HCT116 (cell line): ENCODE results near the gene NAA15. TPM values are rescaled to one million over a fixed set of nuclear protein-coding genes. Genes with fewer than 3 reads are reported as not detected.

ENCODE experiments used
- ATAC-seq: fragments of 200-7000 bp; cut with Tn5 transposase; 2 replicates; pipeline ENCODE4 v1.9.1; 2020; ENCODE audit warnings: mild to moderate bottlenecking, moderate library complexity
- BruUV-seq: library from RNA; stranded (reverse); fragments of 400-500 nt; replicated peaks from 2 replicates; lab custom pipeline; 2021; lab: Mats Ljungman, UMichigan
- CTCF ChIA-PET: fragments of 300-600 bp; sonication (Branson Sonifier 250); formaldehyde crosslinking; loops from one replicate; lab custom pipeline; 2021; ENCODE audit warnings: antibody characterized with exemption; lab: Charles Lee
- POLR2A ChIA-PET: fragments of 300-600, 350-600 bp; sonication (Branson Sonifier 250); formaldehyde crosslinking; loops from one replicate; lab custom pipeline; 2021; ENCODE audit warnings: antibody characterized with exemption; lab: Charles Lee
- RAD21 ChIA-PET, 2 experiments: fragments of 300-600 bp; sonication (Branson Sonifier 250); formaldehyde crosslinking; loops; one replicate each; lab custom pipeline; 2023; ENCODE audit warnings: low total read pairs in 2 of 2; ENCODE audit not compliant: uncharacterized antibody in 2 of 2, unreplicated experiment in 2 of 2, low non-redundant PET in 1 of 2; lab: Charles Lee
- DNase-seq: peaks from one replicate; pipeline ENCODE4 v3.0.0-alpha.2; 2010; ENCODE audit warnings: low read depth, low spot score
- H2AFZ ChIP-seq: fragments of 200-600 bp; shearing (Covaris generic), sonication (generic); 2 replicates; pipeline ENCODE4 v1.6.1; 2017; ENCODE audit warnings: low read depth, mixed run types, mixed read lengths, antibody characterized with exemption, low read length; ENCODE audit not compliant: poor library complexity, severe bottlenecking
- H3K27ac ChIP-seq: 2 replicates; pipeline ENCODE4 v1.5.1; 2012; ENCODE audit warnings: low read depth, low read length
- H3K27me3 ChIP-seq: fragments of 200-600 bp; sonication (generic); 2 replicates; pipeline ENCODE4 v1.6.1; 2016; ENCODE audit warnings: mixed run types, low read length, mixed read lengths; ENCODE audit not compliant: insufficient read depth
- H3K36me3 ChIP-seq, 2 experiments: fragments of 200-500 bp in 1 of 2; fragments of 200-600 bp in 1 of 2; sonication (Bioruptor generic) in 1 of 2; sonication (generic) in 1 of 2; 2 replicates each; pipeline versions ENCODE4 v1.5.1 to v1.6.1; 2014 to 2016; ENCODE audit warnings: low read length in 2 of 2, inconsistent platforms in 1 of 2, mixed read lengths in 1 of 2, mixed run types in 1 of 2; ENCODE audit not compliant: insufficient read depth in 2 of 2, control insufficient read depth in 1 of 2
- H3K4me1 ChIP-seq, 2 experiments: fragments of 200-600 bp in 1 of 2; sonication (generic) in 1 of 2; 2 replicates each; pipeline versions ENCODE4 v1.5.1 to v1.6.1; 2012 to 2017; ENCODE audit warnings: low read length in 2 of 2, inconsistent platforms in 1 of 2, mild to moderate bottlenecking in 1 of 2, mixed read lengths in 1 of 2, mixed run types in 1 of 2, moderate library complexity in 1 of 2; ENCODE audit not compliant: insufficient read depth in 2 of 2, control insufficient read depth in 1 of 2
- H3K4me2 ChIP-seq: fragments of 200-600 bp; sonication (generic); 2 replicates; pipeline ENCODE4 v1.6.1; 2017; ENCODE audit warnings: mixed run types, low read length, mixed read lengths
- H3K4me3 ChIP-seq, 2 experiments: fragments of 200-600 bp in 1 of 2; sonication (generic) in 1 of 2; replicated peaks in 1 of 2; 2 replicates each; pipeline ENCODE4 v1.5.1; 2011 to 2016; ENCODE audit warnings: low read length in 2 of 2, control low read depth in 1 of 2, low read depth in 1 of 2, mild to moderate bottlenecking in 1 of 2, mixed read lengths in 1 of 2, mixed run types in 1 of 2
- H3K79me2 ChIP-seq: fragments of 200-600 bp; sonication (generic); 2 replicates; pipeline ENCODE4 v1.6.1; 2017; ENCODE audit warnings: mild to moderate bottlenecking, mixed run types, low read length, moderate library complexity, mixed read lengths; ENCODE audit not compliant: insufficient read depth
- H3K9ac ChIP-seq: fragments of 200-600 bp; sonication (generic); 2 replicates; pipeline ENCODE4 v1.6.1; 2016; ENCODE audit warnings: low read length, mixed read lengths
- H3K9me2 ChIP-seq: fragments of 200-600 bp; sonication (generic), shearing (Covaris generic); 2 replicates; pipeline ENCODE4 v1.6.1; 2017; ENCODE audit warnings: mixed run types, mild to moderate bottlenecking, moderate library complexity; ENCODE audit not compliant: insufficient read depth
- H3K9me3 ChIP-seq, 2 experiments: fragments of 200-500 bp in 1 of 2; fragments of 200-600 bp in 1 of 2; sonication (Bioruptor generic) in 1 of 2; sonication (generic) in 1 of 2; 2 replicates each; pipeline ENCODE4 v1.6.1; 2014 to 2017; ENCODE audit warnings: low read length in 2 of 2, mixed read lengths in 2 of 2, inconsistent platforms in 1 of 2, low read depth in 1 of 2, mild to moderate bottlenecking in 1 of 2, mixed run types in 1 of 2, moderate library complexity in 1 of 2; ENCODE audit not compliant: control insufficient read depth in 1 of 2, insufficient read depth in 1 of 2
- H4K20me1 ChIP-seq: fragments of 200-600 bp; sonication (generic), shearing (Covaris generic); 2 replicates; pipeline ENCODE4 v1.6.1; 2017; ENCODE audit warnings: mixed run types, mild to moderate bottlenecking, moderate library complexity; ENCODE audit not compliant: insufficient read depth
- CEBPB ChIP-seq: IDR thresholded peaks from 2 replicates; pipeline ENCODE4 v1.6.1; 2012; ENCODE audit warnings: low read depth
- CTCF ChIP-seq, 3 experiments: fragments of 200-600 bp in 1 of 3; sonication (generic) in 1 of 3; IDR thresholded peaks in 2 of 3; conservative IDR thresholded peaks in 1 of 3; 2 replicates each; pipeline ENCODE4 v1.5.1; 2012 to 2017; ENCODE audit warnings: low read depth in 2 of 3, low read length in 2 of 3, antibody characterized with exemption in 1 of 3, borderline replicate concordance in 1 of 3, control low read depth in 1 of 3, mild to moderate bottlenecking in 1 of 3, mixed read lengths in 1 of 3, mixed run types in 1 of 3, moderate library complexity in 1 of 3; ENCODE audit not compliant: insufficient read depth in 1 of 3
- EGR1 ChIP-seq: IDR thresholded peaks from 2 replicates; pipeline ENCODE4 v1.6.1; 2012; ENCODE audit warnings: low read depth
- ELF1 ChIP-seq: IDR thresholded peaks from 2 replicates; pipeline ENCODE4 v1.6.1; 2012; ENCODE audit warnings: low read depth, borderline replicate concordance
- EZH2 ChIP-seq: fragments of 200-600 bp; sonication (generic); IDR thresholded peaks from 2 replicates; pipeline ENCODE4 v1.6.1; 2017; ENCODE audit warnings: antibody characterized with exemption, mixed run types
- JUND ChIP-seq: IDR thresholded peaks from 2 replicates; pipeline ENCODE4 v1.6.1; 2012
- MAX ChIP-seq: IDR thresholded peaks from 2 replicates; pipeline ENCODE4 v1.6.1; 2012
- POLR2AphosphoS5 ChIP-seq: IDR thresholded peaks from 2 replicates; pipeline ENCODE4 v1.6.1; 2011; ENCODE audit warnings: mild to moderate bottlenecking, low read depth, low read length, moderate library complexity
- RAD21 ChIP-seq: IDR thresholded peaks from 2 replicates; pipeline ENCODE4 v1.6.1; 2012; ENCODE audit warnings: low read depth, mild to moderate bottlenecking
- REST ChIP-seq: IDR thresholded peaks from 2 replicates; pipeline ENCODE4 v1.6.1; 2012; ENCODE audit warnings: low read depth
- SIN3A ChIP-seq: IDR thresholded peaks from 2 replicates; pipeline ENCODE4 v1.6.1; 2012; ENCODE audit warnings: low read depth
- SP1 ChIP-seq: IDR thresholded peaks from 2 replicates; pipeline ENCODE4 v1.6.1; 2012; ENCODE audit warnings: low read depth
- SRF ChIP-seq: IDR thresholded peaks from 2 replicates; pipeline ENCODE4 v1.6.1; 2012; ENCODE audit warnings: low read depth
- YY1 ChIP-seq: IDR thresholded peaks from 2 replicates; pipeline ENCODE4 v1.6.1; 2011; ENCODE audit warnings: low read length, low read depth, moderate library complexity, mild to moderate bottlenecking; ENCODE audit not compliant: insufficient replicate concordance; ENCODE audit errors: extremely low read depth
- ZBTB33 ChIP-seq: IDR thresholded peaks from 2 replicates; pipeline ENCODE4 v1.6.1; 2011; ENCODE audit warnings: mild to moderate bottlenecking, low read length, moderate library complexity; ENCODE audit not compliant: insufficient replicate concordance; ENCODE audit errors: extremely low read depth
- ZNF274 ChIP-seq: fragments of 200-500 bp; sonication (Bioruptor generic); IDR thresholded peaks from 2 replicates; pipeline ENCODE4 v1.6.1; 2014; ENCODE audit warnings: mild to moderate bottlenecking, low read depth, low read length, inconsistent platforms
- intact Hi-C: fragments of 100-400 bp; cut with micrococcal nuclease; formaldehyde crosslinking; loops from 2 replicates; pipeline ENCODE4 v1.10.0; 2022
- total RNA-seq: library from RNA; stranded (reverse); gene quantifications from one replicate; pipeline ENCODE4 v1.2.1, GENCODE V29; 2021; ENCODE audit not compliant: unreplicated experiment

NAA15 gene
- total RNA-seq, 1 experiment from 2014 or later, result 79.7 TPM

- BruUV-seq, result no TSS peak
- intact Hi-C loops, result loop anchor here (1.0 to 2.0 kb wide), 3 partner anchors 67 to 266 kb away; no protein-coding TSS in a partner anchor
- Histone ChIP-seq H3K27me3 (no peaks in the 10 kb centered on the region), H3K4me2 (peak overlapping the region; percentile 94), H2AFZ (peak overlapping the region; percentile 79), H4K20me1 (no peaks in the 10 kb centered on the region), H3K27ac (peak overlapping the region; percentile 5; the same call in 1 of the 2 replicates), H3K79me2 (peaks cover 41% of the 10 kb centered on the region), H3K4me3 (peak overlapping the region; percentile 89 to 99), H3K9me3 (no peaks in the 10 kb centered on the region), H3K4me1 (peaks cover 13 to 31% of the 10 kb centered on the region in 2 experiments), H3K36me3 (peaks cover 13 to 20% of the 10 kb centered on the region in 2 experiments; a peak in 3 of 4 replicates), H3K9me2 (no peaks in the 10 kb centered on the region)
- RAD21 ChIA-PET, result interaction anchor here (0.7 to 1.3 kb wide), 4 partner anchors 68 to 265 kb away, joined by 3 to 5 read pairs (median 4); no protein-coding TSS in a partner anchor
- DNase-seq (no peak), ATAC-seq (peak; percentile 10)
- CTCF ChIA-PET, result interaction anchor here (0.7 to 1.7 kb wide), 11 partner anchors 14 to 265 kb away, joined by 3 to 13 read pairs (median 3); no protein-coding TSS in a partner anchor
- POLR2A ChIA-PET, result interaction anchor here (0.6 to 1.0 kb wide), 2 partner anchors 68 to 107 kb away, joined by 3 to 4 read pairs; no protein-coding TSS in a partner anchor
- TF ChIP-seq EGR1, result no peak
- TF ChIP-seq ZNF274, result no peak
- TF ChIP-seq SIN3A, result no peak
- no peak for TF ChIP-seq ELF1
- no peak for TF ChIP-seq YY1
- TF ChIP-seq CEBPB, result no peak
- no peak for TF ChIP-seq ZBTB33
- no peak for TF ChIP-seq JUND
- no peak for TF ChIP-seq SP1
- TF ChIP-seq MAX, result no peak
- no peak for TF ChIP-seq CTCF (IDR thresholded peaks at IDR 0.05 in 2 of 3, conservative IDR thresholded peaks at IDR 0.05 in 1 of 3; ENCODE audit: borderline replicate concordance in 1 of 3, insufficient read depth in 1 of 3, low read depth in 2 of 3, low read length in 2 of 3)
- TF ChIP-seq EZH2, result no peak
- no peak for TF ChIP-seq REST
- no peak for TF ChIP-seq POLR2AphosphoS5
- no peak for TF ChIP-seq SRF
- no peak for TF ChIP-seq RAD21
- TF ChIP-seq, all 23 proteins: peak for 0
- peak overlapping the region; percentile 97 for H3K9ac ChIP-seq
Observed at GRCh38 chr4:139295942-139296299, 5.4 kb upstream of the NAA15 start.
